ENCODE measurements around the gene TSTD2.

Gene TSTD2

DNA sequence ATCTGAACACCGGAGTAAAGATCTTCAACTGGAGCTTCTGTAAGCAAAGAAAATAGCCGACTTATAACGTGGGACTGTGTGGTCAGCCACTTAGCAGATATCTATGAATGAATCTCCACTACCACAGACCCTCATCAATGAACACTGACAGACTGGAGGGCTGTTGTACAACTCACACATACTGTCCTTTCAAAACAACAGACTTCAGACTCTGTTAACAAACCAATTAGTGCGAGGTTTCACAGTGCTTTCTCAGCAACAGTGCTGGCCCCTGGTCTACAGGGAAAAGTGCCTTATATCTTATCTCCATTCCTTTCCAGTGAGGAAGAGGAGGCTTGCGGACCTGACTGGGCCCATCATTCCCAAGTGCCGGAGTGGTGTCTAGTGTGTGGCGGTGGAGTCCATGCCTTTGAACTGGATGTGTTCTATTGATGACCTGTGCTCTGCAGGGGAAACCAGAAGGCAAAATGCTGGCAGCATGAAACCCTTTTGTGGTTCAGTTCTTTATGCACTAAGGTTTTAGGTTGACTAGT lies 33.8 kb downstream of the TSTD2 start:
- no peak overlapping the region for H3K27ac Mint-ChIP-seq
- TF ChIP-seq, protein P1, sequence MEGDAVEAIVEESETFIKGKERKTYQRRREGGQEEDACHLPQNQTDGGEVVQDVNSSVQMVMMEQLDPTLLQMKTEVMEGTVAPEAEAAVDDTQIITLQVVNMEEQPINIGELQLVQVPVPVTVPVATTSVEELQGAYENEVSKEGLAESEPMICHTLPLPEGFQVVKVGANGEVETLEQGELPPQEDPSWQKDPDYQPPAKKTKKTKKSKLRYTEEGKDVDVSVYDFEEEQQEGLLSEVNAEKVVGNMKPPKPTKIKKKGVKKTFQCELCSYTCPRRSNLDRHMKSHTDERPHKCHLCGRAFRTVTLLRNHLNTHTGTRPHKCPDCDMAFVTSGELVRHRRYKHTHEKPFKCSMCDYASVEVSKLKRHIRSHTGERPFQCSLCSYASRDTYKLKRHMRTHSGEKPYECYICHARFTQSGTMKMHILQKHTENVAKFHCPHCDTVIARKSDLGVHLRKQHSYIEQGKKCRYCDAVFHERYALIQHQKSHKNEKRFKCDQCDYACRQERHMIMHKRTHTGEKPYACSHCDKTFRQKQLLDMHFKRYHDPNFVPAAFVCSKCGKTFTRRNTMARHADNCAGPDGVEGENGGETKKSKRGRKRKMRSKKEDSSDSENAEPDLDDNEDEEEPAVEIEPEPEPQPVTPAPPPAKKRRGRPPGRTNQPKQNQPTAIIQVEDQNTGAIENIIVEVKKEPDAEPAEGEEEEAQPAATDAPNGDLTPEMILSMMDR (IDR thresholded peaks at IDR 0.05) = no peak
- H3K9me3 Mint-ChIP-seq = no peaks in the 10 kb centered on the region
- H3K4me3 Mint-ChIP-seq = no peak overlapping the region
- peaks cover 4% of the 10 kb centered on the region for H3K4me1 Mint-ChIP-seq
- peaks cover 26% of the 10 kb centered on the region for H3K36me3 Mint-ChIP-seq (ENCODE audit: low read depth)
- DNase-seq = no peak
- peaks cover 3% of the 10 kb centered on the region for H3K27me3 Mint-ChIP-seq (ENCODE audit: low read depth, poor library complexity)

DNA sequence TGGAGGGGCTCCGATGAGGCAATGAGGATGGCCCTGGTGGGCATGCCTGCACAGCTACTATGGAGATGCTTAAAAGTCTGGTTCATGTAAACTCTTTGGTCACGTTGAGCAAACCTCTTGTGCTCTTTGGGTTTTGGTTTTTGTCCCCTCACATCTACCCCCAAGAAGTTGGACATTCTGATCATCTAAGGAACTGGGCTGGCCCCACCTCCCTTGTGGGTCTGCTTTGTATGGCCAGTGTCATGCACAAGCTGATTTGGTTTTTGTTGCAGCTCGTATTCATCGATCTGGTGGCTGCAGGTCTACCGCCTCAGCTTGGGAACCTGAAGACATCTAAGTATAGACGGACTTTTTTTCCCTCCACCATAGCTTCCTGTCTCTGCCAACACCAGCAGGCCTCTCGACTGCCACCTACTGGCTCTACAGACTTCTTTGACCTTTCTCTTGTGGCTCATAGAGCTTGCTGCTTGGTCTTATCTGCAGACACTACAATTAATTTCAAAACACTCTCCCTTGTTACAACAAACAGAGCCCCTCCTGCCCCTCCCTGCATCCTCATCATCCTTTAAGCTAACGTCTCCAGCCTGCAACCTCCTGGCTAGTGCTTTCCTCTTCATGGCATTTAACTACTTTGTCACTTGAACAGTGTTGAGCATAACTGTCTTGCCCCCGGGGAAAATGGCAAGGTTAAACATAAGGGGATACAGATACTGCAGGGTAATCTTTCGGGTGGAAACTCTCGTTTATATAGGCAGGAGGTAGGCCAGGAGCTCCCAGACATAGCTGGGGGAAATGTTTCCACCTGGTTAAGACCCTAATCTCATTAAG lies 34.5 kb downstream of the TSTD2 start:
- TF ChIP-seq, protein P1 (IDR thresholded peaks at IDR 0.05) = peak; percentile 82
- H3K27ac Mint-ChIP-seq = no peak overlapping the region
- no peaks in the 10 kb centered on the region for H3K9me3 Mint-ChIP-seq
- H3K27me3 Mint-ChIP-seq (ENCODE audit: low read depth, poor library complexity) = peaks cover 8% of the 10 kb centered on the region
- H3K4me1 Mint-ChIP-seq = peaks cover 7% of the 10 kb centered on the region
- DNase-seq = peak; percentile 72
- H3K36me3 Mint-ChIP-seq (ENCODE audit: low read depth) = peaks cover 26% of the 10 kb centered on the region
- no peak overlapping the region for H3K4me3 Mint-ChIP-seq

DNA sequence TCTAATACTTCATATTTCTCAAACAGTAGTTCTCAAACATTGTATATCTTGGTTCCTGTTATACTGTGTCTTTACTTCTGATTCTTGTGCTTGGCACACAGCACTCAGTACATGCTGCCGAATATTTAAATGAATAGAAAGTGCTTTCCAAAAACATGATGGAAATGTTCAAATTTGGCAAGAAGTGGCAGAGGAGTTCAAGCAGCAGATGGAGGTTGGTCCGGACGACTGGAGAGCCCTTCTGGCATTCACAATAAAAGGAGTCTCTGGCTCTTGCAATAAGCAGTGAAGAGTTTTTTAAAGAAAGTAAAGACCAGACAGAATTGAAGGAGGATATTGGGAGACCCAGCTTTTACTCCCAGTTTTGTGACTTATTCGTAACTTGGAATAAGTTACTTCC lies 36.3 kb downstream of the TSTD2 start:
- Mint-ChIP-seq H3K27ac (no peak overlapping the region), H3K9me3 (no peaks in the 10 kb centered on the region), H3K36me3 (ENCODE audit: low read depth) (peaks cover 15% of the 10 kb centered on the region), H3K4me3 (no peak overlapping the region), H3K4me1 (peaks cover 10% of the 10 kb centered on the region), H3K27me3 (ENCODE audit: low read depth, poor library complexity) (peaks cover 12% of the 10 kb centered on the region)
- TF ChIP-seq, protein P1 (IDR thresholded peaks at IDR 0.05) = no peak
- DNase-seq = no peak

DNA sequence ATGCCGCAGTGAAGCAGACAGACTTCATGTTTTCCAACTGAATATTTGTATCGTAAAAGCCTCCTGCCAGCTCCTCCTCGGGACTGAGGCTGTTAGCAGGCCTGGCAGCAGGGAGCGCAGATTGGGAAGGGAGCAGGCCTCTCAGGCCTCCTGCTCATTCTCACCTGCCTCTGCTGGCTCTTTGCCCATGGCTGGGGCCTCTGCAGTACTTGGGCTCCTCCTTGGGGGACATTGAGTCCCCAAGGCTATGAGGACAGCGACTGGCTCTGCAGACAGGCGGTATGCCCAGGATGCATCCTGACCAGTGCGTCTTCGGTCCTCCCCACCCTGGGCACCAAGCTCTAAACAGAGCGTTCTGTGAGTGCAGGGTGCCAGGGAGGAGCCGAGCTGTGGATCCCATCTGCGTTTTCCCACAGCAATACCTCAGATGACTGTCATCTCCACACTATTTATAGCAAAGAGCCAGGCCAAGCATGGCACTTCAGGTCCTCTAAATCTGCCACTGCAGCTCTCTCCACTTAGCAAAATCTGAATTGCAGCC lies 38.7 kb downstream of the TSTD2 start:
- DNase-seq = no peak
- Mint-ChIP-seq H3K4me1 (peaks cover 10% of the 10 kb centered on the region), H3K9me3 (no peaks in the 10 kb centered on the region), H3K27ac (no peak overlapping the region), H3K27me3 (ENCODE audit: low read depth, poor library complexity) (peaks cover 14% of the 10 kb centered on the region), H3K36me3 (ENCODE audit: low read depth) (no peaks in the 10 kb centered on the region), H3K4me3 (no peak overlapping the region)
- TF ChIP-seq, protein P1 (IDR thresholded peaks at IDR 0.05) = no peak

DNA sequence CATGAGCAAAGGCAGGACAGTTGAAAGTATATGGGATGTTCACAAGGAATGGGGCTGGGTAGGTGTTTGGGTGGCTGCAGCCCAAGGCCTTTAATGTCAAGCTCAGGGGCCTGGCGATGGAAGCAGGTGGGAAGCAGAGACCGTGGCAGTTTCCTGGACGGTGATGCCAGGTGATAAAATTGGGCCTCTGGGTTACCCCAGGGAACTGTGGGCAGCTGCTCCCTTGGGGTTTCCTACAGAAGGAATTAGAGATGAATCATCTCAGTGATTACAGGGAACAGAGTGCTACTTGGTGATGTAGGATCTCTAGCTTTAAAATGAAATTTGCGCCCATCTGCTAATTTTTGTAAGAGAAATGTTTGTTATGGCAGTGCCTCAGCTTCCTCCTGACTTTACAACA lies 39.2 kb downstream of the TSTD2 start:
- TF ChIP-seq, protein P1 (IDR thresholded peaks at IDR 0.05) = no peak
- no peak overlapping the region for H3K27ac Mint-ChIP-seq

More for the DNA sequence above, 39.2 kb downstream of the TSTD2 start:
- Mint-ChIP-seq H3K4me1 (peaks cover 10% of the 10 kb centered on the region), H3K9me3 (no peaks in the 10 kb centered on the region), H3K27me3 (ENCODE audit: low read depth, poor library complexity) (peaks cover 14% of the 10 kb centered on the region), H3K36me3 (ENCODE audit: low read depth) (no peaks in the 10 kb centered on the region), H3K4me3 (no peak overlapping the region)
- no peak for DNase-seq
